ENCODE measurements around the gene CFAP99. TPM values are rescaled to one million over a fixed set of nuclear protein-coding genes. Genes with fewer than 3 reads are reported as not detected.

CFAP99 gene
- total and polyA plus RNA-seq, 2 of the 4 experiments (the other 2 are of a cell fraction) = not detected

DNA sequence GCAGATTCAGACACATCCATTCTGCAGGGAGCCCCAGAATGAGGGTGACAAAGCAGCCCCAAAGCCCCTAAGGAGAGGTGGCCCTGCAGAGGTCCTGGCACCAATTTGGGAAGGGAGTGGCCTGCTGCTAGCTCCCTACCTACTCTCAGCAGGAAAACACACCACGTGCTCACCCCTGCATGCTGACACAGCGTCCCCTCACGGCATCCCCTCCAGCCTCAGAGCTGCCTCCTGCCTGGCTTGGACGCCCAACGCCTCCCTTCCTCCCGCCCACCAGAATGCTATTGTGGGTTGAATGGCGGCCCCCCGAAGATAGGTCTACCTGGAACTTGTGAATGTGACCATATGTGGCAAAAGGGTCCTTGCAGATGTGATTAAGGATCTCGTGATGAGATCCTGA is 29.1 kb upstream of the CFAP99 start:
- Histone ChIP-seq H3K56ac (ENCODE audit: extremely low read depth, insufficient read depth, low read length) (no peak overlapping the region), H3K27ac (ENCODE audit: insufficient read depth, low read length) (no peak overlapping the region), H4K20me1 (ENCODE audit: insufficient read depth, low read length) (no peaks in the 10 kb centered on the region), H2BK20ac (ENCODE audit: low read depth, low read length) (no peak overlapping the region), H3K27me3 (ENCODE audit: control insufficient read depth, insufficient read depth, low read length) (peaks cover 68% of the 10 kb centered on the region), H4K5ac (ENCODE audit: low read depth, low read length) (no peak overlapping the region), H3K4ac (ENCODE audit: low read depth, low read length) (no peak overlapping the region), H2BK15ac (ENCODE audit: low read depth, low read length) (no peak overlapping the region), H2AK9ac (replicated peaks; ENCODE audit: low read depth, low read length, poor library complexity) (no peak overlapping the region), H2AFZ (replicated peaks; ENCODE audit: low read length, poor library complexity) (no peak overlapping the region), H3K79me1 (ENCODE audit: low read depth in 1 of 2, low read length in 2 of 2) (no peaks in the 10 kb centered on the region), H4K8ac (ENCODE audit: low read depth in 2 of 2, low read length in 2 of 2) (no peak overlapping the region), H3K4me1 (ENCODE audit: control insufficient read depth, insufficient read depth, low read length) (no peaks in the 10 kb centered on the region; the same call in 1 of the 2 replicates), H3K9ac (ENCODE audit: low read depth, low read length) (no peak overlapping the region), H3K14ac (replicated peaks; ENCODE audit: low read depth, low read length) (no peak overlapping the region), H3K9me3 (ENCODE audit: control insufficient read depth, insufficient read depth, low read length) (no peaks in the 10 kb centered on the region), H4K91ac (ENCODE audit: insufficient read depth, low read depth, low read length) (no peak overlapping the region), H3K23ac (ENCODE audit: low read depth, low read length) (no peak overlapping the region), H2BK120ac (ENCODE audit: low read depth, low read length) (no peak overlapping the region), H2BK5ac (ENCODE audit: low read depth, low read length, poor library complexity, severe bottlenecking) (no peak overlapping the region), H3K4me3 (ENCODE audit: insufficient read depth, low read depth, low read length) (no peak overlapping the region), H3K18ac (ENCODE audit: low read depth, low read length) (no peak overlapping the region), H3K9me1 (ENCODE audit: insufficient read depth, low read length) (no peaks in the 10 kb centered on the region), H2AK5ac (ENCODE audit: low read depth, low read length) (no peak overlapping the region), H3K4me2 (ENCODE audit: low read depth, low read length) (no peak overlapping the region), H3K36me3 (ENCODE audit: control insufficient read depth, insufficient read depth, low read length) (no peaks in the 10 kb centered on the region)
- TF ChIP-seq POLR2A (IDR thresholded peaks at IDR 0.05; ENCODE audit: low read depth, low read length) = no peak
- no peak for TF ChIP-seq MAZ (IDR thresholded peaks at IDR 0.05; ENCODE audit: borderline replicate concordance, low read depth, low read length)
- TF ChIP-seq, protein P1, sequence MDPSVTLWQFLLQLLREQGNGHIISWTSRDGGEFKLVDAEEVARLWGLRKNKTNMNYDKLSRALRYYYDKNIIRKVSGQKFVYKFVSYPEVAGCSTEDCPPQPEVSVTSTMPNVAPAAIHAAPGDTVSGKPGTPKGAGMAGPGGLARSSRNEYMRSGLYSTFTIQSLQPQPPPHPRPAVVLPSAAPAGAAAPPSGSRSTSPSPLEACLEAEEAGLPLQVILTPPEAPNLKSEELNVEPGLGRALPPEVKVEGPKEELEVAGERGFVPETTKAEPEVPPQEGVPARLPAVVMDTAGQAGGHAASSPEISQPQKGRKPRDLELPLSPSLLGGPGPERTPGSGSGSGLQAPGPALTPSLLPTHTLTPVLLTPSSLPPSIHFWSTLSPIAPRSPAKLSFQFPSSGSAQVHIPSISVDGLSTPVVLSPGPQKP (IDR thresholded peaks at IDR 0.05; ENCODE audit: borderline replicate concordance, low read depth, low read length) = no peak
- TF ChIP-seq RCOR1 (IDR thresholded peaks at IDR 0.05; ENCODE audit: insufficient replicate concordance, low read length) = no peak
- no peak for TF ChIP-seq RAD21 (IDR thresholded peaks at IDR 0.05; ENCODE audit: low read length)
- TF ChIP-seq CHD1 (IDR thresholded peaks at IDR 0.05; ENCODE audit: low read depth, low read length) = no peak
- TF ChIP-seq NFE2L2 (IDR thresholded peaks at IDR 0.05; ENCODE audit: low read depth, low read length) = no peak
- POLR2A ChIA-PET (ENCODE audit: unreplicated experiment) = no interaction called here
- ATAC-seq (ENCODE audit: low read depth) (no peak), DNase-seq (no peak)
- in situ Hi-C loops (cut with MboI; ENCODE audit: low sequenced_read_pairs) = no loop called here
- CTCF ChIA-PET = no interaction called here
- no TSS peak for BruUV-seq (replicated peaks)
- dilution Hi-C loops (cut with HindIII; ENCODE audit: low sequenced_read_pairs, unreplicated experiment) = no loop called here
- 72% methylated on average over 2 of the region's 9 CpGs; no CpG with 5 or more reads in 1 of the 2 experiments for WGBS, 2 experiments (ENCODE audit: extremely low coverage in 2 of 2, insufficient read length in 1 of 2)
- intact Hi-C loops (cut with micrococcal nuclease) = no loop called here

Measured in IMR-90 (cell line).